SIG-M5 treated with dmso at 0.1 percent for 504 hours (cell line): ENCODE measurements around the gene EXD3.

Experiments used
- DNase-seq: peaks from one replicate; lab custom pipeline; 2025; ENCODE audit not compliant: unreplicated experiment; lab: John Stamatoyannopoulos, UW

EXD3 gene

DNA sequence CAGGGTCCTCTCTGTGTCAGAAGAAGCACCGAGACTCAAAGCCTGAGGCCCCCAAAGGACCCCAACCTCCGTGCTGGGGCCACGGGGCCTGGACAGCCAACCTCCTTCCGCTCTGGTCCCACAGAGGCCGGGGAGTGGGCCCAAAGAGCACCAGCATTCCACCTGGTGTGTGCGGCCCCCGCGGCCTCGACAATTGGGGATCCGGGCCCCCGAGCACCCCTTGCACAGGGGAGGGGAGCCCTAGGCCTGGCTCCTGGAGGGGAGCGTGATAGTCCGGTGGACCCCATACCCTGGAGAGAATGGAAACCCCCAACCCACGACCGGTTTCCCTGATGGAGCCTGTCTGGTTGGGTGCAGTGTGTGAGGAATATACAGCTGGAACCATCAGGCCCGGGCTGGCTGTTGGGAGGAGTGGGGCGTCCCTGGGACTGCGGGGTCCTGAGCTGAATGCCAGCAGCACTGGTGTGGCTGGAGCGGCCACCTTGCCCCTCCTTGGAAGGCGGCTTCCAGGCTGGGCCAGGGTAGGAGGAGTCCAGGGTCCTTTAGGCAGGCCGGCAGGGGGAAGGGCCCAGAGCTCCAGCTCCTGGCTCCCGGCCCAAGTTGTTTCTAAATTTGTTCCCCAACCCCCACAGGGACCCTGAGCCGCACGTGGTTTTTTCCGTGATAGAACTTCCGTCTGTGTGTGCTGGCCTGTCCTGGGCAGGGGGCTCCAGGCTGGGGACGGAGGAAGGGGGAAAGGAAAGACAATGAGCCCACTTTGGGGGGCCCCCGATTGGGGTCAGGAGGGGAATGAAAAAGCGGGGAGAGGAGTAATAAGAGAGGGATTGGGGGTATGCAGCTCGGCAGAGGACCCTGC, 146.3 kb downstream of the EXD3 start:
- no peak for DNase-seq

GRCh38 chr9:137275588-137276472, 147.1 kb downstream of the EXD3 start:
- no peak for DNase-seq

DNA sequence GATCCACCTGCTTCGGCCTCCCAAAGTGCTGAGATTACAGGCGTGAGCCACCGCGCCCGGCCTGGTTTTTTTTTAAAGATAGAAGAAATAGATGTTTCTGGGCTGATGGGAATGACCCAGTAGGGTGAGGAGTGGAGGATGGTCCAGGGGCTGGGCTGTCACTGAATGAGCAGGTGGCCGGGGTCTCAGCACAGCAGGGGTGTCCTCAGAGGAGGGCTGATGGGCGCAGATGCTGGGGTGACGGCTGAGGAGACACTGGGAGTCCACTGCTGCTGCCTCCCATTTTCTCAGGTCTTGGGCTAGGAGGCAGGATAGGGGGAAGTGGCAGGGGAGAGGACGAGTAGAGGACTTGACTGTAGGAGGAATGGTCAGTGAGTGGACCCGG, 147.8 kb downstream of the EXD3 start:
- no peak for DNase-seq

DNA sequence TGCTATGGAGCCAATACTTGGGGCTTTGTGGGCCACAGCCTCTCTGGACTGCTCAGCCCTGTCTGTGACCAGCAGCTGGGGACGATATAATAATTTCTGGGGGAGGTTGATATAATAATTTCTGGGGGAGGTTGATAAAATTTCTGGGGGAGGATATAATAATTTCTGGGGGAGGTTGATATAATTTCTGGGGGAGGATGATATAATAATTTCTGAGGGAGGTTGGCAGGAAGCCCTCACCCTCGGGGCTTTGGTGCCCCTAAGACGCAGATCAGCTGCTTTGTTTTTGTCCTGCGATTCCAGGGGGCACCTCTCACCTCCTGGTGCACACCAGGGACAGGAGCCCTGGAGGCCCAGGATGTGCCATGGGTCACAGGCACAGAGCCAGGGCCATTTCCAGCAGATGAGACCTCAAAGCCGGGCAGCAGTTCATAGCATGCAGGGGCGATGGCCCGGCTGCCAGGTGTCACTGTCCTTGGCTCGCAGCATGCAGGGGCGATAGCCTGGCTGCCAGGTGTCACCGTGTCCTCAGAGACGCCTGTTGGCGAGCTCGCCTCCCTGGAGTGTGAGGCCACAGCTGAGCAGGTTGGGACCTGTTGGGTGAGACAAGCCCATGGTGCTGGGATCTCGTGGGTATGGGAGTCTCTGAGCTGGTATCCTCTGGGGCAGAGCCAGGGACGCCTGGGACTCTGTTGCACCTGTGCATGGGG, 149.2 kb downstream of the EXD3 start:
- no peak for DNase-seq

GRCh38 chr9:137273095-137273490, 149.9 kb downstream of the EXD3 start:
- no peak for DNase-seq

DNA sequence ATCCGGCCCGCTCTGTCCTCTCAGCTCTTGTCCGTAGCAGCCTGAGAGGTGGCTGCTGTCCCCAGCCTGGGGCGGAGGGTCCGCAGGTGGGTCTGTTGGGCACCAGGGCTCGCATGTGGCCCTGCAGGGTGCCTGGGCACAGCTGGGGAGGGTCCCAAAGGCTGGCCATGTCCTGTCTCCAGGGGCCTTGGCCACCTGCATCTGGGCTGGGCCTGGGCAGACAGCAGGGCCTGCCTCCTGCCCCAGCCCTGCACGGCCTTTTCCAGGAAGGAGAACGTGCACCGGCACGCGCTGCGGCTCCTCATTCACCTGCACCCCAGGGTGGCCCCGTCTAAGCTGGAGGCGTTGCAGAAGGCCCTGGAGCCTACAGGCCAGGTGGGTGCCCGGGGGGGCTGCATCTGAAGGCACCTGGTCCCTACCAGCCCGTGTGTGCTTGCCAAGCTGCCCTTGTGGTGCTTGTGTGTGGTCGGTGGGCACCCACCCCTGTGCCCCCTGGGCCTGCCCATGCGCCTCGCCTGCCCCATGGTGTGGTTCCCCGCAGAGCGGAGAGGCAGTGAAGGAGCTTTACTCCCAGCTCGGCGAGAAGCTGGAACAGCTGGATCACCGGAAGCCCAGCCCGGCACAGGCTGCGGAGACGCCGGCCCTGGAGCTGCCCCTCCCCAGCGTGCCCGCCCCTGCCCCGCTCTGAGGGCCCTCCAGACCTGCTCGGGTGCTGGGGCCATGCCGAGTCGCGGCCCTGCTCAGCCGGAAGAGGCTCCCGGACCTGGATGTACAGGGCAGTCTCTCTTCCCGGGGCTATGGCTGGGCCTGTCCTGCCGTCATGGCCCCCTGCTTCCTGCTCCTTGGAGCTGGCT, 150.5 kb downstream of the EXD3 start:
- DNase-seq: no peak

DNA sequence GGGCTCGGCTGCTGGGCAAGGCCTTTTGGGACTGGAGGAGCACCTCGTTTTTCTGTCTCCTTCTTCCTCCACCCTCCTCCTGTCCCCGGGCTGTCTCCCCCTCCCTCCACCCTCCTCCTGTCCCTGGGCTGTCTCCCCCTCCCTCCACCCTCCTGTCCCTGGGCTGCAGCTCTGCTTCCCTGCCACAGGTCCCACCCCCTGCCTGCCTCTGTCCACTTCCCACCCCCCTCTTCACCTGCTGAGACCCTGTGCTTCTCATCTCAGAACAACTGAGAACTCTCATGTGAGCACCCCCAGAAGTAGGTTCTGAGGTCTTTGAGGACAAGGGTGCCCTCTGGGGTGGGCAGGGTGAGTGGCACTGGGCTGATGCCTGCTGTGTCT, 151.3 kb downstream of the EXD3 start:
- DNase-seq: no peak

- no peak for DNase-seq
These were observed 151.8 kb downstream of the EXD3 start for GRCh38 chr9:137270929-137271695.

DNA sequence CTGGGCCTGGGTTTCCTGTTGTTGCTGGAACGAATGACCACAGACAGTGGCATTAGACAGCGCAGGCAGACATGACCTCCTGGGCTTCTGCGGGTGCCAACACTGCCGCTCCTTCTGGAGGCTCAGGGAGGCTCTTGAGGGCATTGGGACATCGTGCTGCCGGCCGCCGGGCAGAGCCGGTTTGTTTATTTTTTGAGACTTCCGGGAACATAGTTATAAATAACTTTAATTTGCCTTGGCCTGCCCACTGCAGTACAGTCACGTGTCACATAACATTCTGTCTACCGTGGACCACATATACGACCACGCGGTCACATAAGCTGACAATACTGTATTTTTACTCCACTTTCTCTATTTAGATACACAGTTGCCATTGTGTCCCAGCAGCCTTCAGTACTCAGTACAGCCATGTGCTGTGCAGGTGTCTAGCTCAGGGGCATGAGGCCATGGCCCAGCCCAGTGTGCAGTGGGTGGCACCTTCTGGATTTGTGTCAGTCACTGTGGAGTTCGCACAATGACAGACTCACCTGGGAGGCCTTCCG, 153.7 kb downstream of the EXD3 start:
- no peak for DNase-seq

DNA sequence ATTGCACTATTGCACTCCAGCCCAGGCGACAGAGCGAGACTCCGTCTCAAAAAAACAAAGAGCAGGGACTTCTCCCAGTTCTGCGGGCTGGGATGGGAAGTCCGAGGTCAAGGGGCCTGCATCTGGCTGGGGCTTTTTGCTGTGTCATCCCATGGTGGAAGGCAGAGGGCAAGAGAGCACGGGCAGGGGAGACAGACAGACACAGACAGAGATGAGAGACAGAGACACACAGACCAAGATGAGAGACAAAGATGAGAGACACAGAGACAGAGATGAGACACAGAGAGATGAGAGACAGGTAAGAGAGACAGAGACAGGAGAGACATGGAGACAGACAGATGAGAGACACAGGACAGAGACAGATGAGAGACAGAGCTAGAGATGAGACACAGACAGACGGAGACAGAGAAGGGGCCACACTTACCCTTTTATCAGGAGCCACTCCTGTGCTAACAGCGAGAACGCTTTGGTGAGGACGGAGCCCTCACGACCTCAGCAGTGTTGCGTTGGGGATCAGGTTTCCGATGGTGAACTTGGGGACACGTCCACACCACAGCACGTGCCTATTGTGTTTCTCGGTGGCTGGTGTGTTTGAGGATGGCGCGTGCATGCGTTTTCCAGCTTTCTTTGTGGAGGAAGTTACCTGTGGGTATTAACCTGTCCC, 154.3 kb downstream of the EXD3 start:
- DNase-seq: no peak

DNA sequence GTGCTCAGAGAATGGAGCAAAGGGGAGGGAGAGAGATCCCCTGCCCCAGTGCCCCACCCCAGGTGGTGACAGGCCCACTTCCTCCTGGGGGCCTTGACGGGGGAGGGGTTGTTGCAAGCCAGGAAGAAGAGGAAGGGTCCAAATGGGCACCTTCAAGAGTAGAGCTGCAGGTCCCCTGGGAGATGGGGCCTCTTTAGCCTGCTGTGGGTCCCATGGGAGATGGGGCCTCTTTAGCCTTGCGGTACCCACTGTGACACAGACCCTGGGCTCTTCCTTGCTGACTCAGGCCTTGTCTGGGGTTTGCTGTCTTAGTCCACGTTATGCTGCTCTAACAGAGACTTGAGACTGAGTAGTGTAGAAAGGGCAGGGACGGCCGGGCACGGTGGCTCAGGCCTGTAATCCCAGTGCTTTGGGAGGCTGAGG, 155.0 kb downstream of the EXD3 start:
- DNase-seq: no peak

GRCh38 chr9:137266585-137267453, 156.1 kb downstream of the EXD3 start:
- DNase-seq: no peak

- DNase-seq: no peak
These were observed 156.8 kb downstream of the EXD3 start for GRCh38 chr9:137266162-137266527.

DNA sequence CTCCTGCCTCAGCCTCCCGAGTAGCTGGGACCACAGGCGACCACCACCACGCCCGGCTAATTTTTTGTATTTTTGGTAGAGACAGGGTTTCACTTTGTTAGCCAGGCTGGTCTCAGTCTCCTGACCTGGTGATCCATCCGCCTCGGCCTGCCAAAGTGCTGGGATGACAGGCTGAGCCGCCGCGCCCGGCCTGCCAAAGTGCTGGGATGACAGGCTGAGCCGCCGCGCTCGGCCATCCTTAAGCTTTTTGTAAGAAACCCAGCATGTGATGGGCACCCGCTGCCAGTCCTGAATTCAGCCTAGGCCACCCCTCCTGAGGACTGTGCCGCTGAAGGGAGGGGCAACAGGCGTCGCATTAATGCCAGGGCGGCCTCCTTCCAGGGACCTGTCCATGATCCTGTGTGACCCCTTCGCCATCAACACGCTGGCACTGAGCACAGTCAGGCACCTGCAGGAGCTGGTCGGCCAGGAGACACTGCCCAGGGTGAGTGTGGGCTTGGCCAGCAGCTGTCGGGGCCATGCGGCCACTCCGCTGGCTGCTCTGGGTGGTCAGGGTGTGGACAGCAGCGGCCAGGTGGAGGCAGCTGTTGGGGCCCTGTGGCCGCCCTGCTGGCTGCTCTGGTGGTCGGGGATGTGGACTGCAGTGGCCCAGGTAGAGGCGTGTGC, 157.3 kb downstream of the EXD3 start:
- DNase-seq: no peak

- DNase-seq: no peak
These were observed 158.9 kb downstream of the EXD3 start for GRCh38 chr9:137264067-137264466.

DNA sequence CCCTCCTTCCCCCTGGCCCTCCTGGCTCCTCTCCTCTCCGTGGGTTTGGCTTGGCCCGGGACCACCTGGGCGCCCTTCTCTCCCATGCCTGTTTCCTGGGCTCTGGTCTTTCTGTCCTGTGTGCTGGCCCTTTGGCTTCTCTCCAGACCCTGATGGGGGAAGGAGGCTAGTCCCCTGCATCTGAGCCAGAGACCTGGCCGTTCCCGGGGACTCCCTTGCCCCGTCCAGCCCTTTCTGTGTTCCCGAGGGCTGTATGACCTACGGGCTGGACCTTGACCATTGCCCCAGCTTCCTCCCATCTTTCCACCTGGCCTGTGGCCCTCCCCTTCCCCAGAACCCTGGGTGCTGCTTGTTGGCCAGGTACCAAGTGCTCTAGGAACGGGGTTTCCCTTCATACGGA, 159.5 kb downstream of the EXD3 start:
- no peak for DNase-seq

DNA sequence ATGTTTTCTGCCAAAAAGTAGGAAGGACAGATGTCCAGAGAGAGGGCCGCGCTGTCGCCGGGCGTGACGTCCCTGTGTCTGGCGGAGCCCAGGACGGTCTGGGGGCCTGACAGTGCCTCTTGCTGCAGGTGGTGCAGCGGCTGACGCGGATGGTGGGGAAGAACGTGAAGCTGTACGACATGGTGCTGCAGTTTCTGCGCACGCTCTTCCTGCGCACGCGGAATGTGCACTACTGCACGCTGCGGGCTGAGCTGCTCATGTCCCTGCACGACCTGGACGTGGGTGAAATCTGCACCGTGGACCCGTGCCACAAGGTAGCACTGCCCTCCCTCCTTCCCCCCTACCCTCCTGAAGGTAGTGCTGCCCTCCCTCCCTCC, 160.1 kb downstream of the EXD3 start:
- no peak for DNase-seq
